ENCODE measurements around the gene BET1L.
"Not testable (repeated sequence)": the region's sequence is repeated elsewhere in the genome, so short reads cannot be mapped to it uniquely, and the experiment has no call there.

The BET1L gene

DNA sequence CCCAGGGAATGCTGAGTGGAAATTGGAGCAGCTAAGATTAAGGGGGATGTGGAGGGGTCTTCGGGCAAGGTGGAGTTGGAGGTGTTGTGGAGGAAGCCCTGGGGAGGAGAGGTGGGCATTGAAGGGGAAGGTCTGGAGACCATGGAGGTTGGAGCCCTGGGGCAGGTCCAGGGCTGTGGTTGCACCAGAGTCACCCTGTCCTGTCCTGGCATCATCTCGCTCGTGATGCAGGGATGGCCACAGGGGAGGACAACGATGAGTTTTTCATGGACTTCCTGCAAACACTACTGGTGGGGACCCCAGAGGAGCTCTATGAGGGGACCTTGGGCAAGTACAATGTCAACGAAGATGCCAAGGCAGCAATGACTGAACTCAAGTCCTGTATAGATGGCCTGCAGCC is 13.7 kb downstream of the BET1L start:
- DNase-seq, result peak; percentile 3

DNA sequence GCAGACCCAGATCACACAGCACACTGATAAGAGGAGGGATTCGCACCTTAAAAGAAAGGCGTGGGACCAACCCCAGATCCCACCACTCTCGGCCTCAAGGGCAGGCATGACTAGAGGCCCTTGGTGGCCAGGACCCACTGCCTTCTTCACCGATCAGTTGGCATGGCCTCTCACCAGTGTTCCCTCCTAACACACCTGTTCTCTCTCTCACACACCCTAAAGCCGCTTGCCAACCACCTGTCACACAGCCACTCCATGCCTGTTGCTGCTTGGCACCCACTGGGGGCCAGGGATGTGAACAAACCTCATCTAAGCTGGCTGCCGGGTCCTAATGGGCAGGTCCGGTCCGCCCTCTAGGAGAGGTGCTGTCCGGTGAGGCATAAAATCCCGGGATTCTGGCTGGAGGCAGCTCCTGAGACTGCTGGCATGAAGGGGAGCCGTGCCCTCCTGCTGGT is 14.5 kb downstream of the BET1L start, which contains the start of gene SCGB1C1:
Gene SCGB1C1 (plus strand): TSS at position 405 of the 455 bp plus-strand sequence. CDS start 22 bp downstream, at position 427.
- DNase-seq, result not testable (repeated sequence)

DNA sequence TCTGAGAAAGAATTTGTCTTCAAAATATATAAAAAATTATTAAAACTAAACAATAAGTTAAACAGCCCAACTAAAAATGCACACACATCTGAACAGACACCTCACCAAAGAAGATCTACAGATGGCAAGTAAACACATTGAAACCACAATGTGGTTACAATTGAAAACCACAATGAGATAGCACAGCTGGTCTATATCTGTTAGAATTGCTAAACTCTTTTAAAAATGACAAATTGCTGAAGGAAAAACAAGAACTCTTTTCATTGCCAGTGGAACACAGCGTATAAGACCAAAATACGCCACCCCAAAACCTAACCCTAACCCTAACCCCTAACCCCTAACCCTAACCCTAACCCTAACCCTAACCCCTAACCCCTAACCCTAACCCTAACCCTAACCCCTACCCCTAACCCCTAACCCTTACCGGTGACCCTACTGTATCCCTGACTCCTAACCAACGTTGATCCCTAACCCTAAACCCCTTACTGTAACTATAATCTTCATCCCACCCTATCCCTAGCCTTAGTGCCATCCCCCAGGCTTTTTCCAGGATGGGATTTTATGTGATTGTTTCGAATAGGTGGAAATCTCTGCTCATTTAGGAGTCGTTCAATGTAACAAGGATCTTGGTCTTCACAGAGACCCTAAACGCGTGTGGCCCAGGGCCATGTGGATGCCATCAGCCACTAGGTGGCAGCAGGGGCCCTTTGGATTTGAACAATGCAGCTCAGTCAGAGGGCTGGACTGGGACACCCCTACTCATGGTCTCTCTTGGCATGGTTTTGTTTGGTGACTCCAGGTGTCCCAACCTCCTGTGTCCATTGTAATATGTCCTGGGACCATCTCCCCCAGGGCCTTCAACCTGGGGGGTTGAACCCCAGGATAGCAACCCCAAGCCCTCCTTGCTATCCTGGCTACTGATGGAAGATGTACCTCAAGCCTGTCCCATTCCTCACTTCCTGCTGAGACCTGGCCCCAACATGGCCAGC is 15.4 kb downstream of the BET1L start:
- peak; percentile 70 for DNase-seq

DNA sequence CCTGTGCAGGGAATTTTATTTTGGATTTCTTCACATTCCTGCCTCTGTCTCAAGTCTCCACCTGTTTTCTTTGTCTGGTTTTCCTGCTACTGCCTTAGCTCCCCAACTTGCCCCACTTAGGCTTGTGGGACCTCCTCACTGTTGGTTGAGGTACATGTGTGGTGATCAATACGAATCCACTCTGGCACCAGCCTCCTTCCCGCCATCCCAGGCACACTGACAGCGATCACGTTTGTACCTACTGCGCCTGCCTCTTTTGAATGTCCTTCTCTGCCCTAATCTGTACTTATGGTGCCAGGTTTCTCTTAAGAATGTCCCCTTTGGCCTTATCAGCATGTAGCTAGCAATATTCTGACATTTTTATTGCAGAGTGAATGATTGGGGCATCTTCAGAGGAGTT is 16.7 kb downstream of the BET1L start:
- DNase-seq, result not testable (repeated sequence)

DNA sequence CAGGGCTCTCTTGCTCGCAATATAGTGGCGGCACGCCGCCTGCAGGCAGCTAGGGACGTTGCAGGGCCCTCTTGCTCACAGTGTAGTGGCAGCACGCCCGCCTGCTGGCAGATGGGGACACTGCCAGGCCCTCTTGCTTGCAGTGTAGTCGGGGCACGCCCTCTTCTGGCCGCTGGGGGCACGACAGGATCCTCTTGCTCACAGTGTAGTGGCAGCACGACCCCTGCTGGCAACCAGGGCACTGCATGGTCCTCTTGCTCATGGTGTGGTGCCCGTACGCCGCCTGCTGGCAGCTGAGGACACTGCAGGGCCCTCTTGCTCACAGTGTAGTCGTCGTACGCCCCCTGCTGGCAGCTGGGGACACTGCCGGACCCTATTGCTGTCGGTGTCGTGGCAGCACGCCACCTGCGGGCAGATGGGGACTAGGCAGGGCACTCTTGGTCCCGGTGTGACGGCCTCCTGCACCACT is 17.3 kb downstream of the BET1L start:
- DNase-seq, result peak; percentile 9

DNA sequence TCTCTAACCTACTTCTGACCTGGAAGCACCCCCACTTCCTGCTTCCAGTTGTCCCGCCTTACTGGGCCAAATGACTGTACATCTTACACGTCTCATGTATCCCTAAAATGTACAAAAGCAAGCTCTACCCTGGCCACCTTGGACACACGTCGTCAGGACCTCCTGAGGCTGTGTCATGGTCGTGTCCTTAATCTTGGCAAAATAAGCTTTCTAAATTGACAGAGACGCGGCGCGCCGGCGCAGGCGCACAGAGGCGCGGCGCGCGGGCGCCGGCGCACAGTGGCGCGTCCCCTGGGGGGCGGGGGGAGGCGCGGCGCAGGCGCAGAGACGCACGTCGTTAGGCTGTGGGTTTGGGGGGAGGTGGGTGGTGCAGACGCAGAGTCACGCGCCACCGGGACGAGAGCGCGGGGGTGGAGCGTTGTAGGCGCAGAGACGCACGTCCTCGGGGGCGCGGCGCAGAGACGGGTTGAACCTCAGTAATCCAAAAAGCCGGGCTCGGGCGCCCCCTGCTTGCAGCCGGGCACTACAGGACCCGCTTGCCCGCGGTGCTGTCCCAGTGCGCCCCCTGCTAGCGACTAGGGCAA is 17.9 kb downstream of the BET1L start:
- not testable (repeated sequence) for DNase-seq

DNA sequence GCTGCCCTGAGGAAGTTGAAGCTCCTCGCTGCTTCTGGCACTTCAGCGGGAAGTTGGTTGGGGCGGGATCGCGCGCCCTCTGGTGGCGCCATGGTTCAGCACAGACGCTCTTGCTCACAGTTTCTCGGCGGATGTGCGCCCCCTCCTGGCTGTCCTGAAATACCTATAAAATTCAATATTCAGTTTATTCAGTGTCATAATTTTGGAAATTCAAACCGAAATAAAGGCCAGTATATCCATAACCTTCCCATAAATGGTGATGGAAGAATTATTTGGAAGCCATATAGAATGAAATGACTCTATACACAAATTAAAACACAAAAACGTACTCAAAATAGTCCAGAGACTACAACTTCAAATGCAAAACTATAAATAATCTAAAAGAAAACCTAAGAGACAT is 27.0 kb downstream of the BET1L start:
- DNase-seq, result not testable (repeated sequence)

All from activated gamma-delta T cell treated with Interleukin-2 at 50 U/mL for 16 hours (primary cell).